Fibroblast of lung (primary cell): ENCODE measurements around the gene LINC00305. TPM values are rescaled to one million over a fixed set of nuclear protein-coding genes. Genes with fewer than 3 reads are reported as not detected.

Experiments used
- DNase-seq, 2 donors: peaks; one replicate each; pipeline versions ENCODE4 v3.0.0 to v3.0.0-alpha.2; 2010; ENCODE audit warnings: low read depth in 2 of 2
- H2AFZ ChIP-seq: 2 replicates; pipeline ENCODE4 v1.5.1; 2012; ENCODE audit warnings: low read length, control low read depth, inconsistent platforms
- H3K27ac ChIP-seq: 2 replicates; pipeline ENCODE4 v1.5.1; 2011; ENCODE audit warnings: low read length, control low read depth; ENCODE audit not compliant: insufficient read depth
- H3K27me3 ChIP-seq: 2 replicates; pipeline ENCODE4 v1.5.1; 2011; ENCODE audit warnings: mild to moderate bottlenecking, low read length; ENCODE audit not compliant: control insufficient read depth, insufficient read depth
- H3K36me3 ChIP-seq: 2 replicates; pipeline ENCODE4 v1.5.1; 2011; ENCODE audit warnings: low read length; ENCODE audit not compliant: control insufficient read depth, insufficient read depth
- H3K4me1 ChIP-seq: 2 replicates; pipeline ENCODE4 v1.5.1; 2011; ENCODE audit warnings: low read length; ENCODE audit not compliant: control insufficient read depth, insufficient read depth; ENCODE audit errors: extremely low read depth
- H3K4me2 ChIP-seq: 2 replicates; pipeline ENCODE4 v1.5.1; 2011; ENCODE audit warnings: low read length, control low read depth; ENCODE audit not compliant: insufficient read depth; ENCODE audit errors: extremely low read depth
- H3K4me3 ChIP-seq, 4 experiments: fragments of 200-600 bp in 1 of 4; sonication (generic) in 1 of 4; replicated peaks in 1 of 4; 2 replicates each; pipeline ENCODE4 v1.5.1; 2011 to 2016; ENCODE audit warnings: low read length in 4 of 4, low read depth in 3 of 4, mild to moderate bottlenecking in 3 of 4, control low read depth in 2 of 4, inconsistent platforms in 1 of 4, mixed read lengths in 1 of 4; ENCODE audit not compliant: insufficient read depth in 1 of 4; ENCODE audit errors: control extremely low read depth in 1 of 4
- H3K79me2 ChIP-seq: 2 replicates; pipeline ENCODE4 v1.5.1; 2012; ENCODE audit warnings: mild to moderate bottlenecking, low read length, inconsistent platforms; ENCODE audit not compliant: control insufficient read depth, insufficient read depth
- H3K9ac ChIP-seq: 2 replicates; pipeline ENCODE4 v1.5.1; 2011; ENCODE audit warnings: mild to moderate bottlenecking, low read length, control low read depth; ENCODE audit not compliant: insufficient read depth
- H3K9me3 ChIP-seq: 2 replicates; pipeline ENCODE4 v1.5.1; 2012; ENCODE audit warnings: low read depth, low read length; ENCODE audit not compliant: control insufficient read depth, insufficient read depth
- H4K20me1 ChIP-seq: 2 replicates; pipeline ENCODE4 v1.5.1; 2011; ENCODE audit warnings: low read length; ENCODE audit not compliant: control insufficient read depth, insufficient read depth; ENCODE audit errors: extremely low read depth
- CTCF ChIP-seq, 2 donors: IDR thresholded peaks in 1 of 2; conservative IDR thresholded peaks in 1 of 2; 1 replicate in 1 of 2; 2 replicates in 1 of 2; pipeline ENCODE4 v1.5.1; 2011 to 2012; ENCODE audit warnings: low read length in 2 of 2, control low read depth in 1 of 2, inconsistent platforms in 1 of 2, low read depth in 1 of 2, mild to moderate bottlenecking in 1 of 2
- EZH2 ChIP-seq: IDR thresholded peaks from 2 replicates; pipeline ENCODE4 v1.5.1; 2012; ENCODE audit warnings: low read length, control low read depth, mild to moderate bottlenecking; ENCODE audit errors: missing control alignments
- polyA plus RNA-seq, 2 donors: library from polyadenylated mRNA; depleted of rRNA in 1 of 2; stranded (reverse) in 1 of 2; unstranded in 1 of 2; fragments of >200 nt; gene quantifications; 2 replicates each; pipeline ENCODE4 v1.2.1, GENCODE V29; 2011 to 2012; ENCODE audit warnings: missing spikeins in 1 of 2
- total RNA-seq: library from RNA; depleted of rRNA; stranded (reverse); fragments of >200 nt; gene quantifications from 2 replicates; pipeline ENCODE4 v1.2.1, GENCODE V29; 2014

Gene LINC00305
- total and polyA plus RNA-seq, 2 donors (not counting 1 experiment from before 2014, with no cell fraction given), result not detected

- H3K27ac ChIP-seq, result no peak overlapping the region
- TF ChIP-seq CTCF (conservative IDR thresholded peaks at IDR 0.05 in 1 of 2, IDR thresholded peaks at IDR 0.05 in 1 of 2; ENCODE audit: low read depth in 1 of 2, low read length in 2 of 2), result no peak
- no peak for TF ChIP-seq EZH2
Observed at GRCh38 chr18:64183665-64184064, 34.8 kb upstream of the LINC00305 start.

DNA sequence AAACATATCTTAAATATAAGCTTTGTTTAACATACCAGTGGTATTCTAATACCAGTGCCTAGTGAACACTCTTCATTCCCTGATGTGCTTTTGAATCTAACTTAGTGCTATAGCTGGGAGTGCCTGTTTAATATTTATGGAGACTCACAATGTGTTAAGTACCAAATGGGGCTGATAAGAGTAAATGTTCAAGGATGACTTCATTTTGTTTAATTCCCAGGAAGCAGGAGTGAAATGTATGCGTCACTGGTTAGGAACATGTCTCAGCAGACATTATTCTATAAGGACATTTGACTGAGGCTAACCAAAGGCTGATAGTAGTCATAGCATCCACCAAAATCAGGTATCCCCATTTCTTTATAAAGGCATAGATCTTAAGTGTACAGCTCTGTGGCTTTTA, 31.7 kb upstream of the LINC00305 start:
- TF ChIP-seq EZH2 (no peak), CTCF (conservative IDR thresholded peaks at IDR 0.05 in 1 of 2, IDR thresholded peaks at IDR 0.05 in 1 of 2; ENCODE audit: low read depth in 1 of 2, low read length in 2 of 2) (no peak)
- Histone ChIP-seq H2AFZ (no peak overlapping the region), H3K4me1 (no peaks in the 10 kb centered on the region), H3K4me3 (no peak overlapping the region), H3K27ac (no peak overlapping the region), H3K4me2 (no peak overlapping the region), H3K9ac (no peak overlapping the region), H3K79me2 (no peaks in the 10 kb centered on the region), H3K36me3 (no peaks in the 10 kb centered on the region), H3K27me3 (no peaks in the 10 kb centered on the region), H4K20me1 (no peaks in the 10 kb centered on the region), H3K9me3 (no peaks in the 10 kb centered on the region)
- DNase-seq, result no peak

More at GRCh38 chr18:64183665-64184064, 34.8 kb upstream of the LINC00305 start:
- H3K4me2 ChIP-seq, result no peak overlapping the region
- H4K20me1 ChIP-seq, result no peaks in the 10 kb centered on the region
- no peaks in the 10 kb centered on the region for H3K9me3 ChIP-seq
- no peak overlapping the region for H2AFZ ChIP-seq
- H3K4me1 ChIP-seq, result no peaks in the 10 kb centered on the region
- H3K79me2 ChIP-seq, result no peaks in the 10 kb centered on the region
- no peaks in the 10 kb centered on the region for H3K27me3 ChIP-seq
- DNase-seq, result no peak
- no peak overlapping the region for H3K4me3 ChIP-seq
- H3K36me3 ChIP-seq, result no peaks in the 10 kb centered on the region
- H3K9ac ChIP-seq, result no peak overlapping the region

GRCh38 chr18:64180171-64180570, 31.3 kb upstream of the LINC00305 start:
- no peaks in the 10 kb centered on the region for H3K4me1 ChIP-seq
- H3K4me2 ChIP-seq, result no peak overlapping the region
- no peak overlapping the region for H3K27ac ChIP-seq
- H3K27me3 ChIP-seq, result no peaks in the 10 kb centered on the region
- H3K9me3 ChIP-seq, result no peaks in the 10 kb centered on the region
- H2AFZ ChIP-seq, result no peak overlapping the region
- H4K20me1 ChIP-seq, result no peaks in the 10 kb centered on the region
- H3K4me3 ChIP-seq, result no peak overlapping the region
- no peaks in the 10 kb centered on the region for H3K79me2 ChIP-seq
- TF ChIP-seq CTCF (conservative IDR thresholded peaks at IDR 0.05 in 1 of 2, IDR thresholded peaks at IDR 0.05 in 1 of 2; ENCODE audit: low read depth in 1 of 2, low read length in 2 of 2) (no peak), EZH2 (no peak)
- no peaks in the 10 kb centered on the region for H3K36me3 ChIP-seq
- no peak for DNase-seq
- no peak overlapping the region for H3K9ac ChIP-seq
